GM21423 (cell line): ENCODE measurements around the gene SH3TC2.

Experiments
- ATAC-seq: cut with Tn5 transposase; IDR thresholded peaks from one replicate; pipeline ENCODE4 v1.9.1; 2021; ENCODE audit warnings: mild to moderate bottlenecking, moderate library complexity; ENCODE audit not compliant: unreplicated experiment

The SH3TC2 gene

DNA sequence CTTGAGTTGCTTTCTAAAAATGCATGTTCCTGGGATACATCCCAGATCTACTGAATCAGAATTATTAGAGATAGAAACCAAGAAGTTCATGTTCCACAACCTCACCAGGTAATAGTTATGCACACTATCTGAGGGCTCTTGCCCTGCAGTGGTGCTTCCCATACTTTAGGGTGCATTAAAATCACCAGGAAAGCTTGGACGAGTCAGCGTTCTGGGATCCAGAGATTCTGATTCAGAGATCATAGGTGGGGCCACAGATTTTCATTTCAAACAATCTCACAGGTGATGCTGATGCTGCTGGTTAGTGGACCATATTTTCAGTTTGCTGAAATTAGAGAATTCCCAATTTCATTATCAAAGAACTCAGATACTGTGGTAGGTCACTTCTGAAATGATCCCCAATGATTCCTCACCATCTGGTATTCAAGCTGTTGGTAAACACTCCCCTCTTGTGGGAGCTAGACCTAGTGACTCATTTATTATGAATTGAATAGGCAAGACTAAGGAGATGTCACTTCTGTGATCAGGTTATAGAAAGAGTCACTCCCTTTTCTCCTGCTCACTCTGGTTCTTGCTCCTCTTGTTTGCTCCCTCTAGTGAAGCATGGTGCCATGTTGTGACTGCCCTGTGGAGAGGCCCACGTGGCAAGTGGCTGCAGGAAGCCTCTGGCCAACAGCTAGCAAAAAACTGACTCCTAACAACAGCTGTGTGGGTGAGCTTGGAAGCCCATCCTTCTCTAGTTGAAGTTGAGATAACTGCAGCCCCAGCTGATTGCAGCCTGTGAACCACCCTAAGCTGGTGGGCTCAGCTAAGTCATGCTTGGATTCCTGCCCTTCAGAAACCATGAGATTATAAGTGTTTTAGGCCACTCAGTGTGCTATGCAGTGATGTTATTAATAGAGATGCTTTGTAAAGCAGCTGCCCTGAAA lies 59.8 kb downstream of the SH3TC2 start:
- ATAC-seq = no peak

DNA sequence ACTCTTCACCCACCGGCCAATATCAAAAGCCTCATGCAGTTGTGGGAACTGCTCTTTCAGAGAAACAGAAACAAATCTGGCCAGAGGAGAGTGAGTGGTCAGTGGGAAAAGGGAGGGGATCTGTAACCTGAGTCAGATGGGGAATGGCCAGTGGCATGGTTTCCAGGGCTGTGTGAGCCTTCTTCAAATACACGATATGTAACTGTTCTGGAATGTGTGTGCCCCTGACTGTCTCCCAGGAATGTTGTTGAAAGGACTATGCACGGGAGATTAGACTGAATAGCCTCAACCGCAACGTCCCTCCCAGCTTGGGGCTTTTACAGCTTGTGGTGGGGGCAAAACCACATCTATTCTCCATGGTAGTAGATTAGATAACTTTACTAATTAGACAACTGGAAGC lies 60.8 kb downstream of the SH3TC2 start:
- no peak for ATAC-seq

- no peak for ATAC-seq
These were observed 61.7 kb downstream of the SH3TC2 start for GRCh38 chr5:149001162-149001561.

DNA sequence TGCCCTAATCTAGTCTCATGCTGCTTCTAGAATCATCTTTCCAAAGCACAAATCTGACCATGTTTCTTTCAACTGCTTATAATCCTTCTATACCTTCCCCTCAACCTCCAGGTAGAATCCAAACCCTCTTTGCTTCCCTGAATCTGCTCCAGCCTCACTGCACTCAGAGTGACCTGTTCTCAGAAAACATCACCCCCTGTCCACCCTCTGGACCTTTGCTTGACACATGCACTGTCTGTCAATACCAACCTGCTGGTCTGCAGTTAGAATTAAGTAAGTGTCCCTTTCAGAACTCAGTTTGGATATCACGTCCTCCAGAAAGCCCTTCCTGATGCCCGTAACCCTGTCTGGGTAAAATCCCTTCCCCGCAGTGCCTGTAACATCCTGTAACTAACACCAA lies 63.1 kb downstream of the SH3TC2 start:
- no peak for ATAC-seq

DNA sequence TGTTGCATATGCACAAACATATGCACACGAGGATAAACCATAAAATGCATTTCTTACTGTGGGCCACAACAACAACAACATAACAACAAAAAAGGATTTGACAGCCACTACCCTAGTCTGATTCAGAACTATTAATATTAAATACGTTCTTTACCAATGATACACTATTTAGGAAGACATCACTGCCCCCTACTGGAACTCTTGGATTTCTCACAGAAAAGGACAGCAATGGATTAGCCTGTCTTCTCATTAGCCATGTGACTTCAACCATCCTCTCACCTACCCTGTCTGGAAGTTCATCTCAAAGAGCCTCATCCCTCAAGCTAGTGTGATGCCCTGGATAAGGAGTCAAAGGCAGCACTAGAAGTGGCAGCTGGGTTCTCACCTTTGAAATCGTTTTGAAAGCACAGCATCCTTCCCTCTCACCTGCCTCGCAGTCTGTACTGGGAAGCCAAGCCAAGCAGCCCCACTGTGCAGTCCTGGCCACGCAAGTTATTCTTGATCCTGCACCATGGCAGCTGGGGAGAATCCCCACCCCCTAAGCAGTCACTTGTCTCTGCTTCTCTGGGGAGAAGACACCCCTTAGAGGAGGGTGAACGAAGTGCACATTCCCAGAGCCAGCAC lies 64.6 kb downstream of the SH3TC2 start:
- ATAC-seq = peak; percentile 55

DNA sequence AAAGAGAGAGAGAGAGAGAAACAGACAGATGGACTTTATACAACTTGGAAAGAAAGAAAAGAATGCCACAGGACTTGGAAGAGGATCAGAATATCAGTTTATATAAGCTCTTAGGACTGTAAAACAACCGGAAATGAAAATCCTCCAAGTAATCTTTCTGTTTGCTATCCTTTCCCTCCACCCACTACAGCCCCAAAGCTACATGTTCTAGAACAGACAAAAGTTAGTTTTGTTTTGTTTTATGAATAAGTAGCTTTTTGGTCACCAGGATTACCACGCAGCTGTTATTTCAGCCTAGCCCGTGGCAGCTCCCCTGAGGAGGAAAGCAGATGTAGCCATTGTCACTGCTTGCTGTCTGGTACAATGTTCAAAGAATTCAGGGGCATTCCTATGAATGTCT lies 66.6 kb downstream of the SH3TC2 start:
- no peak for ATAC-seq

- no peak for ATAC-seq
These were observed 67.1 kb downstream of the SH3TC2 start for GRCh38 chr5:148995791-148996190.

GRCh38 chr5:148993283-148993936 lies 69.5 kb downstream of the SH3TC2 start:
- no peak for ATAC-seq

DNA sequence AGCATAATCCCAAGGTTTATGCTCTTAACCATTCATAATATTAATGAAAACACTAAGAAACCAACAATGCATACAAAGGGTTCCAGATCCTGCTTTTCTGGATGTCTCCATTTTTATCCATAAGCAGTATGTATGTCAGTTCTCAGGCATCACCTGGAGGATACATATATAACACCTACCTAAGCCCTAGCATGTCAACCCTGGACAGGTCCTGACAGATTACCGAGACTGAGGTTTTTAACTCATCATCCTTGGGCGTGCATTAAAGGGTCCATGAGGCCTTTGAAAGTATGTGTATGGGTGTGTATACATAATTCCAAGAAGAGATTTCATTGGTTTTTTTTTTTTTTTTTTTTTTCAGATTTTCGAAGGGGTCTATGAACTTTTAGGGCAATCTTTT lies 70.6 kb downstream of the SH3TC2 start:
- no peak for ATAC-seq

DNA sequence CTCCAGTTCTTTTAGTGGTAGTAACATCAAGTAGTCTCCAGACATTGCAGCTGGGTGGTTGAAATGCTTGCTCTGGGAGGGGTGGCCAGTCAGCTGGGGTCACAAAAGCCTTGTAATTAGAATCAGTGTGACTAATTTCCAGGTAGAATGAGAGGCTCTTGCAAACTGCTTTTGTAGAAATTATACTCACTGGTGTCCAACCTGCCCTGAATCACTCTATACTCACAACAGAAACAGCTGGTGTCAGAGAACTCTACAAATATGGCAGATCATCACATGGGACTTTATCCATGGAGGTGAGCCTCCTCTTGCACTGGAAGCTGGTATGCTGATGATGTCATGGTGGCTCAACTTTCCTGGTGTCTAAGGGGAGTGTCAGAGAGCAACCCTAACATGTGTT lies 71.3 kb downstream of the SH3TC2 start:
- ATAC-seq = no peak

- no peak for ATAC-seq
These were observed 72.0 kb downstream of the SH3TC2 start for GRCh38 chr5:148990817-148991216.

DNA sequence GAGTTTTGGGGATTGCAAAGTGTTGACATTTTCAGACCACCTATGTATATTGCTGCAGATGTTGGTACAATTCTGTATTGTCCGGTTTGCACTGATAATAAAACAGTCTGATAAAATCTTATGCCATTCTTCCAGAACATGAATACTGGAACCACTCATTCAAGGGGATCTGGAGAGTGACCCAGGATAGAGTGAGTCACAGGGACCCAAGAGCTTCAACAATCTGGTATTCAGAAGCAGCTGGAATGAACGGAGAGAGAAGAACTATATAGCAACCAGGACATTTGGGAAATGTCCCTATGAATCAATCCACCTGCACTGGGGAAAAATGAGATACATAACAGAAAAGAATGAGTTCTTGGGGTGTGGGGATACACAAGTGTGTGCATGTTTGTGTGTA lies 73.3 kb downstream of the SH3TC2 start:
- ATAC-seq = no peak

GRCh38 chr5:148988328-148988727 lies 74.5 kb downstream of the SH3TC2 start:
- ATAC-seq = no peak

DNA sequence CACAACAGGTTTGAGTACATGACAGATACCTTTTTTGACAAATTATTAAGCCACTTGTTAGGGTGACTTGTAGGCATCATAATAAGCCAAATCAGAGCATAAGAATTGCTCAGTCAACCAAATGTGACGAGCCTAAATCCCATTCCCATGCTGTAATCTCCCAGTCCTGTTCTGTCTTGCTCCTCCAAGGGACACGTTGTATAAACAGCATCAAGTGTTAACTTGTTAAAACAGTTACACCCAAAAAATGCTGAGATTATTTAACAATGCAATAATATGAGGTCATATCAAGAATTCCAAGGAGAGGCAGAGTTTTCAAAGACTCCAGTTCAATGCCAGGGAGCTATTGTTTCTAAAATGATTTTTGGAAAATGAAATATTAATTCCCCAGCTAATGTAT lies 76.2 kb downstream of the SH3TC2 start:
- no peak for ATAC-seq

GRCh38 chr5:148984345-148984744 lies 78.5 kb downstream of the SH3TC2 start:
- no peak for ATAC-seq

DNA sequence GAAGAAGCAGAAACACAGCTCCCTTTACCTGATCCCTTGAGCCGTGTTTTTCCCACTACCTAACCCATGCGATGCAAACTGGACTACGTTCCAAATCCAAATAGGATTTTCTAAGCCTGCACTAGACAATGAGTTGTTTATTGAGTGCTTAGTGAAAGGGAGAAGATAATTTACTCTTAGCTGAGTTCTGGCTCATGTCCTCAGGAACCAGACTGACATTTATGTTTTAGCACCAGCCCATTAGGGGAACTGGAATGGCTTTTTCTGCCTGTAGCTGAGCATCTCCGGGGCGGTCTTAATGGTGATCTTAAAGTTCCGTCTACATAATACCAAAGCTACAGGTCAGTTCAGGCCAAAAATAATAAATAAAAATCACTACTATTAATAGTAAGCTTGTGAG lies 81.5 kb downstream of the SH3TC2 start:
- ATAC-seq = no peak

- no peak for ATAC-seq
These were observed 82.1 kb downstream of the SH3TC2 start for GRCh38 chr5:148980731-148981130.

GRCh38 chr5:148979083-148979723 lies 83.7 kb downstream of the SH3TC2 start:
- no peak for ATAC-seq

DNA sequence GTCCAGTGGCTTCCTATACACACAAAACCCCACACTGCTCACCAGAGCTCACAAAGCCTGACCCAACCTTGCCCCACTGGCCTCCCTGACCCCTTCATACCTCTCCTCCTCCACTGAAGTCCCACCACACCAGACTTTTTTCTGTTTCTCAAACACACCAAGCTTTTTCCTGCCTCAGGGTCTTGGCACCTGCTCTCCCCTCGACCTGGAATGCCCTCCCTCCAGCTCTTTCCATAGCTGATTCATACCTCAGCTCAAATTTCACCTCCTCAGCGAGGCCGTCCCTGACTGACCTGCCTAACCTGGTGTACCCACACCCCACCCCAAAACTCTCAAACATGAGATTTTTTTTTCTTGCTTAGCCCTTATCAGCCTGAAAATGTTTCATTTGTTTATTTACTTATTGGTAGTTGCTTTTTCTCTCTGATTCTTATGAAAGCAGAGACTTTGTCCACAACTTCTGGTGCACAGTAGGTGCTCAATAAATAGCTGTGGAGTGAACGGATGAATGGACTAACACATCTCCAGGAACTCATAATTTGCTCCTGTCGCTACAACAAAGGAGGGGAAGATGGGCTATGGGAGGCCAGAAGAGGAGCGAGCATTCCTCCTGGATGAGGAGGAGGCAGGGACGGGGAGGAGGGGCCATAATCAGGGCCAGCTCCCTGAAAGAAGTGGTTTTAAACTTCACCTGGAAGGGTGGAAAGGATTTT lies 84.3 kb downstream of the SH3TC2 start:
- no peak for ATAC-seq

DNA sequence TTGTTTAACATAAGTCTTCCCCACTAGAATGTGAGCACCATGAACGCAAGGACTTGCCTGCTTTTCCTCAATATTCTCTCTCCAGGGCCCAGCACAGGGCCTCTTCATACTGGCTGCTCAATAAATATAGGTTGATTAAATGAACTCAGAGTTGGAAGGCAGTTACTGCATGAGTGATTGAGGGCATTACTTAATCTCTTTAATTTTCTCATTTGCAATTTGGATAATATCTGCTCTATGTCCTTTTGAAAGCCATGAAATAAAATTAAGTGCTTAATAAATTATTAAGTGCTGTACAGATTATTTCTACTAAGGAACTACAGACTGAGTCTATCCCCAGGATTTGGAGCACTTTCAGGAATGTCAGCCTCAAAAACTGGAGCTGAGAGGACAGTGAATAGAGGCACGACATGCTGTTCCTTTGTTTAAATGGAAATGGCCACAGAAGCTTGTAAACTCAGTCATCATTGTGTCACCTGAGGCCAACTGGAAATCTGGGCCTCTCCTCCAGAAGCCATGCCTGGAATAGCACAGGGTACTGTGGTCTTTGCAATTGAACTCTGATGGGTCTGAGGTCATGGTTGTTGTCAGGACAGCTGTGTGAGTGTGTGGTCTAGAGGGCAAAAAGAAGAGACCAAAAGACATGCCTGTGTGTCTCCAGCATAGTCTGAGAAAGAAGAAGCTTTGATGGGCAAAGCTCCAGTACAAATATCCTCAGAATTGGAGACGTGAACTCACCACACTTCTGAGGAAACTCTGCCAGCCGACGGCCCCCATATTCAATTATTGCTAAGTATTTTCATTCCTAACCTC lies 86.1 kb downstream of the SH3TC2 start:
- no peak for ATAC-seq
